HepG2 (cell line): Measurements from ENCODE around the gene CAPN14. TPM values are rescaled to one million over a fixed set of nuclear protein-coding genes. Genes with fewer than 3 reads are reported as not detected.

Source experiments
- ATAC-seq: fragments of 200-7000 bp; cut with Tn5 transposase; 3 replicates; pipeline ENCODE4 v1.9.1; 2020; ENCODE audit warnings: mild to moderate bottlenecking, moderate library complexity
- BruUV-seq: library from RNA; stranded (reverse); fragments of 400-500 nt; replicated peaks from 2 replicates; lab custom pipeline; 2021; lab: Mats Ljungman, UMichigan
- CTCF ChIA-PET: fragments of 300-600 bp; formaldehyde crosslinking; extraction: SDS; loops from one replicate; lab custom pipeline; 2021; ENCODE audit warnings: low total read pairs, inconsistent platforms, low intra/inter-chr PET ratio; lab: Yijun Ruan, JAX
- POLR2A ChIA-PET: fragments of 350-600 bp; sonication (Branson Sonifier 250); formaldehyde crosslinking; loops from one replicate; lab custom pipeline; 2020; ENCODE audit warnings: antibody characterized with exemption, inconsistent platforms; lab: Yijun Ruan, JAX
- DNase-seq: peaks from one replicate; pipeline ENCODE4 v3.0.0-alpha.2; 2015; ENCODE audit warnings: low spot score
- FAIRE-seq: peaks from 3 replicates; lab custom pipeline; 2011; peaks lifted over from hg19 to GRCh38; lab: Jason Lieb, UNC
- H2AFZ ChIP-seq: one replicate; pipeline ENCODE4 v1.6.1; 2011; ENCODE audit warnings: low read length, inconsistent platforms
- H3K27ac ChIP-seq: fragments of 300-600 bp; 3 replicates; pipeline ENCODE4 v1.8.0; 2011; ENCODE audit warnings: mixed run types, mild to moderate bottlenecking, mixed read lengths, low read length, inconsistent platforms; ENCODE audit not compliant: insufficient read depth; ENCODE audit errors: extremely low read length
- H3K27me3 ChIP-seq, 2 experiments: fragments of 200-600 bp in 1 of 2; 2 replicates in 1 of 2; 3 replicates in 1 of 2; pipeline versions ENCODE4 v1.6.0 to v1.8.0; 2011; ENCODE audit warnings: low read length in 2 of 2, mild to moderate bottlenecking in 2 of 2, moderate library complexity in 2 of 2, inconsistent platforms in 1 of 2; ENCODE audit not compliant: insufficient read depth in 2 of 2, control insufficient read depth in 1 of 2
- H3K36me3 ChIP-seq, 2 experiments: fragments of 200-600 bp in 1 of 2; replicated peaks in 1 of 2; 2 replicates in 1 of 2; 3 replicates in 1 of 2; pipeline versions ENCODE4 v1.5.1 to v1.8.0; 2011; ENCODE audit warnings: low read length in 2 of 2, inconsistent platforms in 1 of 2; ENCODE audit not compliant: insufficient read depth in 2 of 2, control insufficient read depth in 1 of 2
- H3K4me1 ChIP-seq: 2 replicates; pipeline ENCODE4 v1.5.1; 2012; ENCODE audit warnings: low read length, inconsistent platforms; ENCODE audit not compliant: insufficient read depth
- H3K4me2 ChIP-seq: 2 replicates; pipeline ENCODE4 v1.6.0; 2011; ENCODE audit warnings: low read depth, low read length, inconsistent platforms
- H3K4me3 ChIP-seq, 3 experiments: fragments of 200-600 bp in 1 of 3; sonication (generic), shearing (Covaris generic) in 1 of 3; replicated peaks in 1 of 3; 2 replicates each; pipeline ENCODE4 v1.5.1; 2011 to 2016; ENCODE audit warnings: low read length in 3 of 3, inconsistent platforms in 2 of 3, low read depth in 2 of 3, mild to moderate bottlenecking in 2 of 3, control low read depth in 1 of 3, mixed read lengths in 1 of 3; ENCODE audit not compliant: insufficient read depth in 1 of 3
- H3K79me2 ChIP-seq: one replicate; pipeline ENCODE4 v1.6.1; 2011; ENCODE audit warnings: low read length, inconsistent platforms; ENCODE audit not compliant: insufficient read depth
- H3K9ac ChIP-seq: 2 replicates; pipeline ENCODE4 v1.6.0; 2011; ENCODE audit warnings: mild to moderate bottlenecking, low read depth, low read length, inconsistent platforms; ENCODE audit not compliant: insufficient read depth
- H3K9me3 ChIP-seq: 2 replicates; pipeline ENCODE4 v1.5.1; 2012; ENCODE audit warnings: mild to moderate bottlenecking, low read length
- H4K20me1 ChIP-seq: 2 replicates; pipeline ENCODE4 v1.6.0; 2011; ENCODE audit warnings: inconsistent platforms, mild to moderate bottlenecking, low read length, moderate library complexity; ENCODE audit not compliant: insufficient read depth
- ADNP ChIP-seq: sonication (generic); formaldehyde crosslinking; IDR thresholded peaks from 2 replicates; pipeline ENCODE4 v1.4.0; 2020; ENCODE audit warnings: missing genetic modification reagents
- ATM ChIP-seq: fragments of 450-650 bp; IDR thresholded peaks from 2 replicates; pipeline ENCODE4 v1.7.1; 2017; ENCODE audit warnings: mild to moderate bottlenecking, borderline replicate concordance
- CHCHD3 ChIP-seq: sonication (generic); formaldehyde crosslinking; IDR thresholded peaks from 2 replicates; pipeline ENCODE4 v1.8.0; 2022; ENCODE audit warnings: mild to moderate bottlenecking, missing genetic modification reagents, moderate library complexity
- EHMT2 ChIP-seq: fragments of 200-600 bp; sonication (generic); IDR thresholded peaks from 2 replicates; pipeline ENCODE4 v1.7.0; 2017; ENCODE audit warnings: antibody characterized with exemption, low read depth, low read length, borderline replicate concordance
- HDAC1 ChIP-seq: sonication (generic); formaldehyde crosslinking; IDR thresholded peaks from 2 replicates; pipeline ENCODE4 v1.5.1; 2020; ENCODE audit warnings: mild to moderate bottlenecking, missing genetic modification reagents
- HNF1B ChIP-seq: sonication (generic); formaldehyde crosslinking; IDR thresholded peaks from 2 replicates; pipeline ENCODE4 v1.5.1; 2020; ENCODE audit warnings: mild to moderate bottlenecking, moderate library complexity, missing genetic modification reagents
- KAT2B ChIP-seq: fragments of 150-350 bp; IDR thresholded peaks from 2 replicates; pipeline ENCODE4 v1.6.1; 2014; ENCODE audit warnings: low read depth, low read length, borderline replicate concordance
- MAZ ChIP-seq, 2 experiments: sonication (generic) in 1 of 2; formaldehyde crosslinking in 1 of 2; IDR thresholded peaks; 2 replicates each; pipeline versions ENCODE4 v1.5.0 to v1.6.1; 2012 to 2020; ENCODE audit warnings: low read depth in 2 of 2, mild to moderate bottlenecking in 2 of 2, borderline replicate concordance in 1 of 2, improper control_type of control experiment in 1 of 2, low read length in 1 of 2, missing genetic modification reagents in 1 of 2, moderate library complexity in 1 of 2
- MED8 ChIP-seq: sonication (generic); formaldehyde crosslinking; IDR thresholded peaks from 2 replicates; pipeline ENCODE4 v1.8.1; 2023; ENCODE audit warnings: mild to moderate bottlenecking, missing genetic modification reagents; ENCODE audit not compliant: insufficient replicate concordance
- NFE2L1 ChIP-seq: sonication (generic); formaldehyde crosslinking; IDR thresholded peaks from 2 replicates; pipeline ENCODE4 v1.4.0; 2020; ENCODE audit warnings: missing genetic modification reagents, mild to moderate bottlenecking, borderline replicate concordance
- POGK ChIP-seq: sonication (generic); formaldehyde crosslinking; conservative IDR thresholded peaks from 2 replicates; pipeline ENCODE4 v1.8.0; 2022; ENCODE audit warnings: mild to moderate bottlenecking, moderate library complexity, missing genetic modification reagents
- PRPF4 ChIP-seq: fragments of 200-400 bp; formaldehyde crosslinking; IDR thresholded peaks from 2 replicates; pipeline ENCODE4 v1.6.1; 2016; ENCODE audit warnings: low read length, low read depth; ENCODE audit not compliant: poor library complexity, severe bottlenecking
- REL ChIP-seq: sonication (generic); formaldehyde crosslinking; conservative IDR thresholded peaks from 2 replicates; pipeline ENCODE4 v1.8.0; 2022; ENCODE audit warnings: mild to moderate bottlenecking, missing genetic modification reagents, moderate library complexity
- SNAPC5 ChIP-seq: sonication (generic); formaldehyde crosslinking; IDR thresholded peaks from 2 replicates; pipeline ENCODE4 v1.8.1; 2023; ENCODE audit warnings: mild to moderate bottlenecking, missing genetic modification reagents, borderline replicate concordance
- TGIF2 ChIP-seq: IDR thresholded peaks from 2 replicates; pipeline ENCODE4 v1.6.1; 2016; ENCODE audit warnings: control low read depth, missing compliant biosample characterization
- ZNF34 ChIP-seq: sonication (generic); formaldehyde crosslinking; IDR thresholded peaks from 2 replicates; pipeline ENCODE4 v1.4.0; 2020; ENCODE audit warnings: mild to moderate bottlenecking, missing genetic modification reagents, borderline replicate concordance
- ZNF770 ChIP-seq: sonication (generic); formaldehyde crosslinking; IDR thresholded peaks from 2 replicates; pipeline ENCODE4 v1.5.0; 2020; ENCODE audit warnings: mild to moderate bottlenecking, missing genetic modification reagents
- ZNF773 ChIP-seq: sonication (generic); formaldehyde crosslinking; IDR thresholded peaks from 2 replicates; pipeline ENCODE4 v1.4.0; 2020; ENCODE audit warnings: missing genetic modification reagents, borderline replicate concordance
- WGBS: methylation state at CpG from one replicate; pipeline ENCODE4 v1.1.6; 2017; ENCODE audit warnings: low lambda C conversion rate; 5-methylcytosine and 5-hydroxymethylcytosine counted together
- in situ Hi-C: cut with HindIII; loops from 2 replicates; pipeline ENCODE4 v1.10.0; 2017; ENCODE audit warnings: low pct_unique_long_range_greater_than_20kb; ENCODE audit not compliant: extremely low pct_ligation_motif_present
- intact Hi-C: fragments of 100-400 bp; cut with micrococcal nuclease; formaldehyde crosslinking; loops from one replicate; pipeline ENCODE4 v1.10.0; 2022; ENCODE audit not compliant: unreplicated experiment
- polyA plus RNA-seq, 8 experiments: library from polyadenylated mRNA; depleted of rRNA in 3 of 8; stranded (reverse) in 7 of 8; unstranded in 1 of 8; fragments of >200 nt; fragmentation: Illumina TruSeq in 4 of 8; extraction: Trizol in 4 of 8; gene quantifications; 2 replicates each; pipeline versions ENCODE4 v1.2.1 to v1.2.3, GENCODE V29; 2011 to 2016; ENCODE audit warnings: low read depth in 4 of 8, missing spikeins in 1 of 8, mixed read lengths in 1 of 8; ENCODE audit not compliant: insufficient read depth in 1 of 8
- total RNA-seq, 5 experiments: library from RNA; depleted of rRNA; stranded (reverse); fragments of >200 nt; fragmentation: Illumina TruSeq; extraction: Trizol; gene quantifications; 2 replicates each; pipeline ENCODE4 v1.2.3, GENCODE V29; 2016; ENCODE audit warnings: low read depth in 1 of 5

Gene CAPN14
- total and polyA plus RNA-seq, 2 of the 13 experiments (the other 11 are each of a cell fraction or from before 2014, with no cell fraction given): not detected

GRCh38 chr2:31132786-31133185 lies 84.5 kb downstream of the CAPN14 start:
- ChIA-PET POLR2A (no interaction called here), CTCF (no interaction called here)
- WGBS: 6% methylated on average over 5 of the region's 5 CpGs
- Histone ChIP-seq H3K9ac (no peak overlapping the region), H3K4me1 (no peaks in the 10 kb centered on the region), H3K36me3 (no peaks in the 10 kb centered on the region), H3K9me3 (no peaks in the 10 kb centered on the region), H3K27ac (no peak overlapping the region), H3K27me3 (peaks cover 0 to 41% of the 10 kb centered on the region in 2 experiments; a peak in 3 of 5 replicates), H4K20me1 (no peaks in the 10 kb centered on the region), H2AFZ (no peak overlapping the region), H3K4me3 (no peak overlapping the region), H3K79me2 (no peaks in the 10 kb centered on the region), H3K4me2 (no peak overlapping the region)
- FAIRE-seq (no peak), DNase-seq (no peak), ATAC-seq (no peak)
- intact Hi-C loops: no loop called here
- no TSS peak for BruUV-seq
- in situ Hi-C loops: no loop called here
- TF ChIP-seq ATM (no peak), ZNF773 (CRISPR knock-in tag) (no peak), MED8 (CRISPR knock-in tag) (no peak), TGIF2 (CRISPR knock-in tag) (no peak), PRPF4 (no peak), SNAPC5 (no peak), KAT2B (no peak), CHCHD3 (CRISPR knock-in tag) (no peak), POGK (CRISPR knock-in tag) (no peak), ZNF34 (CRISPR knock-in tag) (no peak), HNF1B (CRISPR knock-in tag) (no peak), NFE2L1 (CRISPR knock-in tag) (no peak), ZNF770 (CRISPR knock-in tag) (no peak), REL (CRISPR knock-in tag) (no peak), MAZ (IDR thresholded peaks at IDR 0.05; ENCODE audit: borderline replicate concordance, low read depth, low read length) (no peak), MAZ (CRISPR knock-in tag; IDR thresholded peaks at IDR 0.05; ENCODE audit: low read depth) (no peak), ADNP (no peak), HDAC1 (CRISPR knock-in tag) (no peak), EHMT2 (no peak)
